Coronary artery (tissue), 2 donors: ENCODE measurements around the gene SLC7A14.
A peak's percentile ranks its signal among the peaks of the same experiment; 100 is the strongest.

Experiments
- DNase-seq: peaks from one replicate; pipeline ENCODE4 v3.0.0-alpha.2; 2017; ENCODE audit warnings: low spot score
- H3K27ac ChIP-seq, 2 donors: fragments of 200-600 bp; sonication (generic); one replicate each; pipeline ENCODE4 v1.5.1; 2016 to 2019
- H3K4me3 ChIP-seq: fragments of 200-600 bp; sonication (generic); 2 replicates; pipeline ENCODE4 v1.5.1; 2016; ENCODE audit warnings: mild to moderate bottlenecking, moderate library complexity
- CTCF ChIP-seq: fragments of 200-600 bp; sonication (generic); IDR thresholded peaks from one replicate; pipeline ENCODE4 v1.5.1; 2019; ENCODE audit warnings: antibody characterized with exemption

The SLC7A14 gene

GRCh38 chr3:170421111-170421641, 164.7 kb downstream of the SLC7A14 start:
- Histone ChIP-seq H3K4me3 (peak overlapping the region; percentile 75), H3K27ac (peak overlapping the region in 1 of 2 donors; percentile 74)
- no peak for DNase-seq
- no peak for TF ChIP-seq CTCF

- DNase-seq, result no peak
Observed at GRCh38 chr3:170420307-170420821, 165.5 kb downstream of the SLC7A14 start.

GRCh38 chr3:170419557-170420087, 166.3 kb downstream of the SLC7A14 start:
- peak overlapping the region; percentile 27 to 74 for H3K27ac ChIP-seq
- peak overlapping the region; percentile 75 for H3K4me3 ChIP-seq
- no peak for TF ChIP-seq CTCF
- DNase-seq, result no peak

More at GRCh38 chr3:170420307-170420821, 165.5 kb downstream of the SLC7A14 start:
- no peak for TF ChIP-seq CTCF
- H3K27ac ChIP-seq, result peak overlapping the region; percentile 27 to 74
- H3K4me3 ChIP-seq, result peak overlapping the region; percentile 75

- no peak for TF ChIP-seq CTCF
- DNase-seq, result no peak
- Histone ChIP-seq H3K27ac (peak within 1 kb of the TSS; percentile 27 to 74), H3K4me3 (peak within 1 kb of the TSS; percentile 75)
Observed at GRCh38 chr3:170418422-170419398, 167.2 kb downstream of the SLC7A14 start, which contains the start of gene CLDN11. Gene CLDN11, plus strand, starts transcription at chr3:170418868. Its CDS starts 199 bp downstream, at chr3:170419067.

GRCh38 chr3:170417090-170417489, 168.8 kb downstream of the SLC7A14 start:
- H3K27ac ChIP-seq, result no peak overlapping the region
- no peak for TF ChIP-seq CTCF

GRCh38 chr3:170414202-170414663, 171.6 kb downstream of the SLC7A14 start:
- TF ChIP-seq CTCF, result peak; percentile 89
- no peak for DNase-seq
- Histone ChIP-seq H3K27ac (no peak overlapping the region), H3K4me3 (no peak overlapping the region)

More at GRCh38 chr3:170417090-170417489, 168.8 kb downstream of the SLC7A14 start:
- no peak overlapping the region for H3K4me3 ChIP-seq
- DNase-seq, result no peak
